Uterus (tissue), 2 donors: ENCODE measurements around the gene RBMS1.

Source experiments
- CTCF ChIP-seq, 4 experiments: fragments of 200-600 bp in 2 of 4; fragments of 450-650 bp in 2 of 4; sonication (generic) in 2 of 4; IDR thresholded peaks; one replicate each; pipeline ENCODE4 v1.5.1; 2016 to 2019; ENCODE audit warnings: antibody characterized with exemption in 4 of 4, mild to moderate bottlenecking in 2 of 4, moderate library complexity in 1 of 4
- POLR2A ChIP-seq, 2 donors: fragments of 450-650 bp; IDR thresholded peaks; one replicate each; pipeline ENCODE4 v1.6.1; 2016; ENCODE audit warnings: antibody characterized with exemption in 2 of 2, mild to moderate bottlenecking in 1 of 2, moderate library complexity in 1 of 2

DNA sequence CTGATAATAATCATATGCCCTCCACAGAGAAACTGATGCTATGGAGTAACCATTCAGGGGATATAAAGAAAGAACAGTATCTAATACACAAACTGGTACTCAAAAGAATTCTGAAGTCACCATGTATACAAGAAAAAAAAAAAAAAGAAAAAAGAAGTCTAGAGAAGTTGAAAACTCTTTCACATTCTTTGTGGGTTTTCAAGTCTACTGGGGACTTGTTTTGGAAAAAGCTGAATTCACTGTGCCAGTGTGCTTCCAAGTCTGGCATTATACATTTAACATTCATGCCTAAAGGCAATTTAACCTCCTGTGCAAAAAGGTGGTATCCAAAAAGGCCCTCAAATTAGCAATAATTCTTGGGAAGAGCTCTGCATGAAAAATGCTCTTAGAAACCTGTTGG, 198.7 kb downstream of the RBMS1 start:
- TF ChIP-seq CTCF (IDR thresholded peaks at IDR 0.05), result no peak
- TF ChIP-seq POLR2A (IDR thresholded peaks at IDR 0.05), result no peak
